HL-60/S4 treated with phorbol 12-myristate 13-acetate at 8.2 ng/mL for 4 days and 3 days (cell line): ENCODE results near the gene IMPA2.

ENCODE experiments used
- in situ Hi-C: fragments of 300-500 bp; cut with MboI; formaldehyde crosslinking; loops from 2 replicates; pipeline ENCODE4 v1.15.0; 2022; ENCODE audit warnings: low sequenced_read_pairs

IMPA2 gene

GRCh38 chr18:12041561-12041960, 60.3 kb downstream of the IMPA2 start:
- in situ Hi-C loops, result loop anchor here (25.0 kb wide), 1 partner anchor 304 kb away; no protein-coding TSS in a partner anchor

- in situ Hi-C loops, result loop anchor here (25.0 kb wide), 1 partner anchor 307 kb away; no protein-coding TSS in a partner anchor
Measured at GRCh38 chr18:12043811-12044210, 62.5 kb downstream of the IMPA2 start.

GRCh38 chr18:12044591-12044990, 63.3 kb downstream of the IMPA2 start:
- in situ Hi-C loops, result loop anchor here (25.0 kb wide), 1 partner anchor 307 kb away; no protein-coding TSS in a partner anchor

- in situ Hi-C loops, result loop anchor here (25.0 kb wide), 1 partner anchor 309 kb away; no protein-coding TSS in a partner anchor
Measured at GRCh38 chr18:12046046-12046750, 64.9 kb downstream of the IMPA2 start.

- in situ Hi-C loops, result loop anchor here (25.0 kb wide), 1 partner anchor 310 kb away; no protein-coding TSS in a partner anchor
Measured at GRCh38 chr18:12046751-12047335, 65.5 kb downstream of the IMPA2 start.

- in situ Hi-C loops, result loop anchor here (25.0 kb wide), 1 partner anchor 311 kb away; no protein-coding TSS in a partner anchor
Measured at GRCh38 chr18:12048010-12048826, 66.9 kb downstream of the IMPA2 start.

- in situ Hi-C loops, result loop anchor here (25.0 kb wide), 1 partner anchor 312 kb away; no protein-coding TSS in a partner anchor
Measured at GRCh38 chr18:12048827-12049175, 67.5 kb downstream of the IMPA2 start.

- in situ Hi-C loops, result loop anchor here (25.0 kb wide), 1 partner anchor 313 kb away; no protein-coding TSS in a partner anchor
Measured at GRCh38 chr18:12049978-12050811, 68.9 kb downstream of the IMPA2 start.

- in situ Hi-C loops, result no loop called here
Measured at GRCh38 chr18:12052866-12053265, 71.6 kb downstream of the IMPA2 start.

- in situ Hi-C loops, result no loop called here
Measured at GRCh38 chr18:12053289-12053688, 72.0 kb downstream of the IMPA2 start.

GRCh38 chr18:12056034-12056883, 75.0 kb downstream of the IMPA2 start:
- in situ Hi-C loops, result no loop called here

GRCh38 chr18:12056884-12057402, 75.6 kb downstream of the IMPA2 start:
- in situ Hi-C loops, result no loop called here

- in situ Hi-C loops, result no loop called here
Measured at GRCh38 chr18:12057419-12058039, 76.2 kb downstream of the IMPA2 start.

- in situ Hi-C loops, result no loop called here
Measured at GRCh38 chr18:12059334-12060181, 78.3 kb downstream of the IMPA2 start.

GRCh38 chr18:12060182-12060870, 79.0 kb downstream of the IMPA2 start:
- in situ Hi-C loops, result no loop called here

- in situ Hi-C loops, result no loop called here
Measured at GRCh38 chr18:12061685-12062084, 80.4 kb downstream of the IMPA2 start.

GRCh38 chr18:12062974-12063373, 81.7 kb downstream of the IMPA2 start:
- in situ Hi-C loops, result no loop called here
